ENCODE results near the gene TNFAIP8L3.

Gene TNFAIP8L3

DNA sequence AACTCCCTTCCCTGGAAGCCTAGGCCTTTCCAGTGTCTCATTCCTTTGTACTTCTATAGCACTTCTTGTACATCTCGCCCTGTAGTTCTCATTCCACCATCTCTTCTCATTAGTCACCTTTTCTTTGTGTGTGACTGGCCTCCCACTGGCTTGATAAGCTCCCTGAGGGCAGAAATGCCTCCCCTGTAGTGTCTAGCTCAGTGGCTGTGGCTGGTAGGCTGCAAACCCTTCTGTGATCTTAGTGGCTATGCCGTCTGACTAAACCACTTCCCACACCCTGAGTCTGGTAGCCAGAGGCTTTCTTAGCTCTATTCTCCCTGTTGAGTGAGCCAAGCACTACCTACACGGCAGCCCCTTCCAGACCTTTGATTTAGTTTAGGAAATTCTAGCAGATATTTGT, 24.4 kb upstream of the TNFAIP8L3 start:
- POLR2A ChIA-PET: no interaction called here
- DNase-seq (ENCODE audit: extremely low spot score): no peak
- TF ChIP-seq ZNF384 (IDR thresholded peaks at IDR 0.05) (no peak), NFRKB (IDR thresholded peaks at IDR 0.05) (no peak), L3MBTL2 (conservative IDR thresholded peaks at IDR 0.05) (no peak), HDGF (IDR thresholded peaks at IDR 0.05; ENCODE audit: borderline replicate concordance) (no peak), FOXM1 (IDR thresholded peaks at IDR 0.05; ENCODE audit: borderline replicate concordance) (no peak), SUZ12 (IDR thresholded peaks at IDR 0.05) (no peak), ARNT (IDR thresholded peaks at IDR 0.05) (no peak), ELF4 (IDR thresholded peaks at IDR 0.05) (no peak), CTBP1 (IDR thresholded peaks at IDR 0.05; ENCODE audit: borderline replicate concordance) (no peak), FOXA1 (IDR thresholded peaks at IDR 0.05) (no peak), BHLHE40 (IDR thresholded peaks at IDR 0.05; ENCODE audit: borderline replicate concordance) (no peak), TARDBP (IDR thresholded peaks at IDR 0.05) (no peak), FOXK2 (IDR thresholded peaks at IDR 0.05) (no peak), LEF1 (IDR thresholded peaks at IDR 0.05; ENCODE audit: borderline replicate concordance) (no peak), SP1 (IDR thresholded peaks at IDR 0.05) (no peak)
- TF ChIP-seq, protein P1, sequence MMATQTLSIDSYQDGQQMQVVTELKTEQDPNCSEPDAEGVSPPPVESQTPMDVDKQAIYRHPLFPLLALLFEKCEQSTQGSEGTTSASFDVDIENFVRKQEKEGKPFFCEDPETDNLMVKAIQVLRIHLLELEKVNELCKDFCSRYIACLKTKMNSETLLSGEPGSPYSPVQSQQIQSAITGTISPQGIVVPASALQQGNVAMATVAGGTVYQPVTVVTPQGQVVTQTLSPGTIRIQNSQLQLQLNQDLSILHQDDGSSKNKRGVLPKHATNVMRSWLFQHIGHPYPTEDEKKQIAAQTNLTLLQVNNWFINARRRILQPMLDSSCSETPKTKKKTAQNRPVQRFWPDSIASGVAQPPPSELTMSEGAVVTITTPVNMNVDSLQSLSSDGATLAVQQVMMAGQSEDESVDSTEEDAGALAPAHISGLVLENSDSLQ (IDR thresholded peaks at IDR 0.05): no peak
- CTCF ChIA-PET: interaction anchor here (1.0 kb wide), 1 partner anchor 14 kb away, joined by 3 read pairs; no protein-coding TSS in a partner anchor

- no peak for DNase-seq (ENCODE audit: extremely low spot score)
- TF ChIP-seq FOXM1 (IDR thresholded peaks at IDR 0.05; ENCODE audit: borderline replicate concordance): no peak
- no peak for TF ChIP-seq ARNT (IDR thresholded peaks at IDR 0.05)
- TF ChIP-seq TARDBP (IDR thresholded peaks at IDR 0.05): no peak
- no peak for TF ChIP-seq HDGF (IDR thresholded peaks at IDR 0.05; ENCODE audit: borderline replicate concordance)
- TF ChIP-seq LEF1 (IDR thresholded peaks at IDR 0.05; ENCODE audit: borderline replicate concordance): no peak
- TF ChIP-seq, protein P1 (IDR thresholded peaks at IDR 0.05): no peak
- no peak for TF ChIP-seq SUZ12 (IDR thresholded peaks at IDR 0.05)
- TF ChIP-seq CTBP1 (IDR thresholded peaks at IDR 0.05; ENCODE audit: borderline replicate concordance): no peak
- no peak for TF ChIP-seq ELF4 (IDR thresholded peaks at IDR 0.05)
- no peak for TF ChIP-seq FOXK2 (IDR thresholded peaks at IDR 0.05)
- TF ChIP-seq ZNF384 (IDR thresholded peaks at IDR 0.05): no peak
- TF ChIP-seq NFRKB (IDR thresholded peaks at IDR 0.05): no peak
- POLR2A ChIA-PET: interaction anchor here (0.6 kb wide), 1 partner anchor 415 kb away, joined by 3 read pairs; no protein-coding TSS in a partner anchor
- CTCF ChIA-PET: no interaction called here
Measured at GRCh38 chr15:51117270-51117669, 22.6 kb upstream of the TNFAIP8L3 start.

DNA sequence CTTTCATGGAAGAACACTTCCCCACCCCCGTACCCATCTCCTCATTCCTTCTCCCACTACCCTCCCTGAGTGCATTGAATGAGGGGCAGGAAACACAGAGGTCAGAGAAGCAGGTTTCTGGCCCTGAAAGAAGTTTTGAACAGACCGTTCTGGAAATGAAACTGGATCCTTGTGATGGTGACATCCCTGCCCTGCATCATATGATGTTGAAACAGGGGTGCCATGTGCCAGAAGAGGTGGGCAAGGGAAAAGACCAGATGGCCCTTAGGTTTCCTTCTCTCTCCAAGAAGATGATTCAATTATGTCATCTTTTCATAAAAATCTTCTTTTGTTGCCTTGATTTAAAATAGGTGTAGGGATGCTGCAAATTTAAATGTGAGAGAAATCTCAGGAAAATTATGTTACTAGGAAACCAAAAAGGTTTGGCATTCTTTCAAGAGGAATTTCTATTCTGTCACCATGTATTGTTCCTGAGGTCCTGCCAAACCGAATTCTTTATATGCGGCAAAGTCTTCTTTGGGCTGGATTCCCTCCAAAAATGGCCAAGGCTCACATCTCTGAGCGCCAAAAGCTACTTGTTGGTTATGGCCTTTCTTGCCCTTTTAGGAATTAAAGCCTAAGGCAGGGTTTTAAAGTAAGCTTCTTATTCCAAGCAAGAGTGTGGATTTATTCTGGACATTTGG, 19.9 kb upstream of the TNFAIP8L3 start:
- POLR2A ChIA-PET: no interaction called here
- CTCF ChIA-PET: no interaction called here
- no peak for DNase-seq (ENCODE audit: extremely low spot score)
- TF ChIP-seq ZNF384 (IDR thresholded peaks at IDR 0.05) (no peak), ARNT (IDR thresholded peaks at IDR 0.05) (no peak), NFRKB (IDR thresholded peaks at IDR 0.05) (no peak), FOXK2 (IDR thresholded peaks at IDR 0.05) (no peak)

GRCh38 chr15:51112078-51112477, 17.4 kb upstream of the TNFAIP8L3 start:
- no peak for TF ChIP-seq CTBP1 (IDR thresholded peaks at IDR 0.05; ENCODE audit: borderline replicate concordance)
- TF ChIP-seq BHLHE40 (IDR thresholded peaks at IDR 0.05; ENCODE audit: borderline replicate concordance): no peak
- TF ChIP-seq, protein P1 (IDR thresholded peaks at IDR 0.05): no peak
- no peak for TF ChIP-seq ZNF384 (IDR thresholded peaks at IDR 0.05)
- TF ChIP-seq LEF1 (IDR thresholded peaks at IDR 0.05; ENCODE audit: borderline replicate concordance): no peak
- no peak for TF ChIP-seq ARNT (IDR thresholded peaks at IDR 0.05)
- no peak for TF ChIP-seq SP1 (IDR thresholded peaks at IDR 0.05)
- no peak for TF ChIP-seq HDGF (IDR thresholded peaks at IDR 0.05; ENCODE audit: borderline replicate concordance)
- TF ChIP-seq ELF4 (IDR thresholded peaks at IDR 0.05): no peak
- TF ChIP-seq SUZ12 (IDR thresholded peaks at IDR 0.05): no peak
- TF ChIP-seq TARDBP (IDR thresholded peaks at IDR 0.05): no peak
- no peak for TF ChIP-seq L3MBTL2 (conservative IDR thresholded peaks at IDR 0.05)
- TF ChIP-seq FOXM1 (IDR thresholded peaks at IDR 0.05; ENCODE audit: borderline replicate concordance): no peak
- no peak for DNase-seq (ENCODE audit: extremely low spot score)
- ChIA-PET POLR2A (no interaction called here), CTCF (interaction anchor here (1.2 kb wide), 1 partner anchor 21 kb away, joined by 4 read pairs; no protein-coding TSS in a partner anchor)

- TF ChIP-seq FOXA1 (IDR thresholded peaks at IDR 0.05) (no peak), ELF4 (IDR thresholded peaks at IDR 0.05) (no peak), FOXM1 (IDR thresholded peaks at IDR 0.05; ENCODE audit: borderline replicate concordance) (no peak), FOXK2 (IDR thresholded peaks at IDR 0.05) (no peak), ARNT (IDR thresholded peaks at IDR 0.05) (no peak), LEF1 (IDR thresholded peaks at IDR 0.05; ENCODE audit: borderline replicate concordance) (no peak), L3MBTL2 (conservative IDR thresholded peaks at IDR 0.05) (no peak), SUZ12 (IDR thresholded peaks at IDR 0.05) (no peak), TARDBP (IDR thresholded peaks at IDR 0.05) (no peak), CTBP1 (IDR thresholded peaks at IDR 0.05; ENCODE audit: borderline replicate concordance) (no peak), HDGF (IDR thresholded peaks at IDR 0.05; ENCODE audit: borderline replicate concordance) (no peak), SP1 (IDR thresholded peaks at IDR 0.05) (no peak)
- no peak for DNase-seq (ENCODE audit: extremely low spot score)
- ChIA-PET CTCF (interaction anchor here (1.2 kb wide), 1 partner anchor 22 kb away, joined by 4 read pairs; no protein-coding TSS in a partner anchor), POLR2A (no interaction called here)
Measured at GRCh38 chr15:51111061-51111460, 16.4 kb upstream of the TNFAIP8L3 start.

DNA sequence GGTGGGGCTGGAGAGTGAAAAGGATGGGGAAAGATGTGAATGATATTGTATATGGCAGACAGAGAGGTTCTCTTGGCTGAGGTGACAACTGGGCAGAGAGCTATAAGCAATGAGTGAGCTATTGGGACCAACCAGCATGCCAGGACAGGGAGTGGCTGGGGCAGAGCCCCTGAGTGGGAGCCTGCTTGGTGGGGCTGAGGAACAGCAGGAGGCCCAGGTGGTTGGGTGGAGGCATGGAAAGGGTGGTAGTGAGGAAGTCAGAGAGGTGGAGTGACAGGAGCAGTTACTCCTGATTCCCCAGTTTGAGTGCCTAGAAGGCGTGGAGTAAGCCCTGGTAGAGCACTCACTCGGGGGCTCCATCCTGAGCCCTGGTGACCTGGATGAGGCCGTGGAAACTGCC, 15.5 kb upstream of the TNFAIP8L3 start:
- no peak for DNase-seq (ENCODE audit: extremely low spot score)
- ChIA-PET CTCF (no interaction called here), POLR2A (no interaction called here)
- TF ChIP-seq L3MBTL2 (conservative IDR thresholded peaks at IDR 0.05) (no peak), ELF4 (IDR thresholded peaks at IDR 0.05) (no peak), FOXM1 (IDR thresholded peaks at IDR 0.05; ENCODE audit: borderline replicate concordance) (no peak), CTBP1 (IDR thresholded peaks at IDR 0.05; ENCODE audit: borderline replicate concordance) (no peak), FOXK2 (IDR thresholded peaks at IDR 0.05) (no peak), TARDBP (IDR thresholded peaks at IDR 0.05) (no peak), BHLHE40 (IDR thresholded peaks at IDR 0.05; ENCODE audit: borderline replicate concordance) (no peak), ARNT (IDR thresholded peaks at IDR 0.05) (no peak), LEF1 (IDR thresholded peaks at IDR 0.05; ENCODE audit: borderline replicate concordance) (no peak), HDGF (IDR thresholded peaks at IDR 0.05; ENCODE audit: borderline replicate concordance) (no peak), ZNF384 (IDR thresholded peaks at IDR 0.05) (no peak), SUZ12 (IDR thresholded peaks at IDR 0.05) (no peak)
- TF ChIP-seq, protein P1 (IDR thresholded peaks at IDR 0.05): no peak

Measured in HEK293T (cell line).